Karpas-422 (cell line): Measurements from ENCODE around the gene TBC1D12. TPM values are rescaled to one million over a fixed set of nuclear protein-coding genes. Genes with fewer than 3 reads are reported as not detected.

Source experiments
- DNase-seq: peaks from one replicate; pipeline ENCODE4 v3.0.0-alpha.2; 2015
- H2AFZ ChIP-seq: fragments of 200-600 bp; sonication (generic); 2 replicates; pipeline ENCODE4 v1.6.1; 2014; ENCODE audit warnings: antibody characterized with exemption, low read length, mixed read lengths
- H3K27ac ChIP-seq: fragments of 200-600 bp; sonication (generic); 2 replicates; pipeline ENCODE4 v1.5.1; 2014; ENCODE audit warnings: mild to moderate bottlenecking, low read length, moderate library complexity
- H3K27me3 ChIP-seq: fragments of 200-600 bp; sonication (generic); 2 replicates; pipeline ENCODE4 v1.6.1; 2014; ENCODE audit warnings: low read length, mixed read lengths
- H3K36me3 ChIP-seq: fragments of 200-600 bp; sonication (generic); 2 replicates; pipeline ENCODE4 v1.6.1; 2014; ENCODE audit warnings: low read length, mixed read lengths; ENCODE audit not compliant: insufficient read depth
- H3K4me1 ChIP-seq: fragments of 200-600 bp; sonication (generic); 2 replicates; pipeline ENCODE4 v1.6.1; 2014; ENCODE audit warnings: mild to moderate bottlenecking, low read length, mixed read lengths
- H3K4me2 ChIP-seq: fragments of 200-600 bp; sonication (generic); 2 replicates; pipeline ENCODE4 v1.6.1; 2014; ENCODE audit warnings: low read length, low read depth, mild to moderate bottlenecking; ENCODE audit not compliant: poor library complexity, severe bottlenecking
- H3K4me3 ChIP-seq: fragments of 200-600 bp; sonication (generic); 2 replicates; pipeline ENCODE4 v1.5.1; 2014; ENCODE audit warnings: mild to moderate bottlenecking, antibody characterized with exemption, low read length, mixed read lengths
- H3K79me2 ChIP-seq: fragments of 200-600 bp; sonication (generic); 2 replicates; pipeline ENCODE4 v1.6.1; 2014; ENCODE audit warnings: mild to moderate bottlenecking, low read length, mixed read lengths
- H3K9ac ChIP-seq: fragments of 200-600 bp; sonication (generic); 2 replicates; pipeline ENCODE4 v1.6.0; 2014; ENCODE audit warnings: low read length
- H3K9me2 ChIP-seq: fragments of 200-600 bp; sonication (generic), shearing (Covaris generic); replicated peaks from 2 replicates; pipeline ENCODE4 v1.6.0; 2014; ENCODE audit warnings: mild to moderate bottlenecking, low read length, moderate library complexity; ENCODE audit not compliant: insufficient read depth
- H3K9me3 ChIP-seq: fragments of 300-700, 200-600 bp; sonication (generic); 2 replicates; pipeline ENCODE4 v1.6.1; 2014; ENCODE audit warnings: low read length, mixed read lengths
- H4K20me1 ChIP-seq: fragments of 200-600 bp; sonication (generic); 2 replicates; pipeline ENCODE4 v1.6.1; 2014; ENCODE audit warnings: mild to moderate bottlenecking, antibody characterized with exemption, low read length, low read depth; ENCODE audit not compliant: insufficient read depth
- total RNA-seq: library from RNA; depleted of rRNA; stranded (reverse); fragments of >200 nt; shearing (Covaris generic); gene quantifications from 2 replicates; pipeline ENCODE4 v1.2.3, GENCODE V29; 2014; ENCODE audit warnings: low replicate concordance

Gene TBC1D12
- total RNA-seq, 1 experiment from 2014 or later: not detected

DNA sequence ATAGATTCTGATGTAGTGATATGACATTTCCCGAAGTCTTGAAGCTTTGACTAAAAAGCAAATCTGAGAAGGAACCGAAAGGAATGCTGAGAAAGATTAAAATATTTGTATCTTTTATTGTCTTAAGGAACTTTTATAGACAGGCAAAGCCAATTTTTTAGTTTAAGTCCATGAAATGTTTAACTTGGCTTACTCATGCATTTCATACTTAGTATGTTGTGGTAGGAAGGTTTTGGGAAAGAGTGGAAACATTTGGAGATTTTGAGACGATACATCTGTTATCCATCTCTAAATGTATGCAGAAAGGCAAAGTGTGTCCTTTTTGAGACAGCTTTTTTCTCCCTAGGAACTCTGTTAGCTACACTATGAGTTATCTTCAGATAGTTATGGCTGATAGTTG lies 10.1 kb downstream of the TBC1D12 start:
- Histone ChIP-seq H3K9ac (no peak overlapping the region), H4K20me1 (no peaks in the 10 kb centered on the region), H3K79me2 (no peaks in the 10 kb centered on the region), H3K4me3 (no peak overlapping the region), H3K27me3 (no peaks in the 10 kb centered on the region), H3K9me3 (no peaks in the 10 kb centered on the region), H2AFZ (no peak overlapping the region), H3K4me2 (no peak overlapping the region), H3K36me3 (no peaks in the 10 kb centered on the region), H3K4me1 (no peaks in the 10 kb centered on the region), H3K27ac (no peak overlapping the region), H3K9me2 (no peaks in the 10 kb centered on the region)
- no peak for DNase-seq

DNA sequence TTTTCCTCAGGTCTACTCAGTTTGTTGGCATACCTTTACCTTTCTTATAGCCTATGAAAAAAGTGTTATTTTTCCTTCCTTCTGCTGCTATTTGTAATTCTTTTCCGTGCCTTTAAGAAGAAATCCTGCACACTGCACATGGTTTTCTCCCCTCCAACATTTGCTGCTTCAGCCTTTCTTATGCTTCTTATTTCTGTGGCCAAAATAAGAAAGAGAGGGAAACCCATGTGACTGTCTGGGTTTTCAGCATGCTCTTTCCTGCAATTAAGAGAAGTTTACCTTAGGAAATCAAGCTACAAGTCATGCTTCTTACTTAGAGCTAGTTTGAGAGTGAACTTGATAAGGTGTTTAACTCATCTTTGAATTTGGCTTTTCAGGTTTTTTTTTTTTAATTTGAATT lies 11.0 kb downstream of the TBC1D12 start:
- H3K4me1 ChIP-seq: no peaks in the 10 kb centered on the region
- no peaks in the 10 kb centered on the region for H3K36me3 ChIP-seq
- no peaks in the 10 kb centered on the region for H4K20me1 ChIP-seq
- H3K4me3 ChIP-seq: no peak overlapping the region
- H3K9ac ChIP-seq: no peak overlapping the region
- no peaks in the 10 kb centered on the region for H3K27me3 ChIP-seq
- H2AFZ ChIP-seq: no peak overlapping the region
- no peaks in the 10 kb centered on the region for H3K79me2 ChIP-seq
- H3K27ac ChIP-seq: no peak overlapping the region
- no peaks in the 10 kb centered on the region for H3K9me3 ChIP-seq
- no peak overlapping the region for H3K4me2 ChIP-seq
- no peak for DNase-seq
- H3K9me2 ChIP-seq: no peaks in the 10 kb centered on the region

DNA sequence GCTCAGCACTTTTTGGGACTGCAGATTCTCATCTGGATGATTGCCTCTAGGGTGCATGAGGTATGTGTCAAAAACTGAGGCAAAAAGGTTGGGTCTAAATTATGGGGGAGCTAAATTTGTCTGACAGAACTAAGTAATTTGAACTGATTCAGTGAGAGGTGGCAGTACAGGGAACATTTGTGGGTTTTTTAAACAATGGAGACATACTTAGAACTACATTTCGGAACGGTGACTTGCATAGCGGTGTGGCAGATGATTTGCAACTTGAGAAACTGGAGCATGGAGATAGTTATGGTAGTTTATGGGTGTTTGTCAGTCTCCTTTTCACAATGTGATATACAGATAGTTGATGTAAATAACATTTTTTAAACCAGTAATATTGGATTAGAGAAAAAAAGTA lies 14.6 kb downstream of the TBC1D12 start:
- DNase-seq: no peak
- no peak overlapping the region for H3K27ac ChIP-seq
- no peaks in the 10 kb centered on the region for H3K4me1 ChIP-seq
- no peaks in the 10 kb centered on the region for H3K27me3 ChIP-seq
- H3K9ac ChIP-seq: no peak overlapping the region
- H3K9me3 ChIP-seq: no peaks in the 10 kb centered on the region
- H4K20me1 ChIP-seq: no peaks in the 10 kb centered on the region
- H3K36me3 ChIP-seq: no peaks in the 10 kb centered on the region
- H3K9me2 ChIP-seq: no peaks in the 10 kb centered on the region
- H3K4me2 ChIP-seq: no peak overlapping the region
- no peak overlapping the region for H2AFZ ChIP-seq
- H3K4me3 ChIP-seq: no peak overlapping the region
- no peaks in the 10 kb centered on the region for H3K79me2 ChIP-seq

DNA sequence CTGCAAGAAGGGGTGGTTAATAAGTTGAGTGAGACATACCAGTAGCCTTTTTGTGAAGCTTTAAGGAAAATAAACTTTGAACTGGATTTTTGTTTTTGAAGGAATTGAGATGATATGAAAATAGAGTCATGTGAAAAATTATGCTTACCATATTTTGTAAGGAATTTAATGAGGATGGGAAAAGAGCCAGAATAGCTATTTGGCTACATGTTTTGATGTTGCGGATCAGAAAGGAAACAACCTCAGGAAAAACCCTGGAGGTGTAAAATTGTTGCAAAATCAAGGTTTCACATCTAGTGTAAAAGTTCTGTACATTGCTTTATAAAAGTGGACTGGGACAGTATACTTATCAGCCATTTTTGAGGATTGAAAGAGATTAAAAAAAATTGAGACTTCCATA lies 15.0 kb downstream of the TBC1D12 start:
- DNase-seq: no peak
- H3K9me2 ChIP-seq: no peaks in the 10 kb centered on the region
- H3K4me3 ChIP-seq: no peak overlapping the region
- no peaks in the 10 kb centered on the region for H3K9me3 ChIP-seq
- H3K9ac ChIP-seq: no peak overlapping the region
- no peaks in the 10 kb centered on the region for H3K4me1 ChIP-seq
- H3K27ac ChIP-seq: no peak overlapping the region
- H3K36me3 ChIP-seq: no peaks in the 10 kb centered on the region
- H3K4me2 ChIP-seq: no peak overlapping the region
- no peaks in the 10 kb centered on the region for H3K79me2 ChIP-seq
- no peak overlapping the region for H2AFZ ChIP-seq
- H3K27me3 ChIP-seq: no peaks in the 10 kb centered on the region
- no peaks in the 10 kb centered on the region for H4K20me1 ChIP-seq

DNA sequence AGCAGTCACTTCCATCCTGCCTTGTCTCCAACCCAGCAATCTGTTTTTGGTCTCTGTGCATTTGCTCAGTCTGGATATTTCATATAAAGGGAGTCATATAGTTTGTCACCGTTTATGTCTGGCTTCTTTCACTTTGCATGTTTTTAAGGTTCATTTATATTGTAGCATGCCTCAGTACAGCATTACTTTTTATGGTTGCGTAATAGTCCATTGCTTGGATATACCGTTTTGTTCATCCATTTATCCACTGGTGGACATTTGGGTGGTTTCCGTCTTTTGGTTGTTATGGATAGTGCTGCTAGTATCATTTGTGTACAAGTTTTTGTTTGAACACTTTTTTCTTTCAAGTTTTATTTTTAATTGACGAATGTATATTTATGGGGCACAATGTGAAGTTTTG lies 18.2 kb downstream of the TBC1D12 start:
- no peaks in the 10 kb centered on the region for H3K4me1 ChIP-seq
- no peaks in the 10 kb centered on the region for H3K9me3 ChIP-seq
- no peak overlapping the region for H3K9ac ChIP-seq
- H3K36me3 ChIP-seq: no peaks in the 10 kb centered on the region
- no peak overlapping the region for H2AFZ ChIP-seq
- H3K4me3 ChIP-seq: no peak overlapping the region
- H3K27me3 ChIP-seq: no peaks in the 10 kb centered on the region
- no peak for DNase-seq
- no peaks in the 10 kb centered on the region for H4K20me1 ChIP-seq
- H3K9me2 ChIP-seq: no peaks in the 10 kb centered on the region
- H3K79me2 ChIP-seq: no peaks in the 10 kb centered on the region
- H3K27ac ChIP-seq: no peak overlapping the region
- no peak overlapping the region for H3K4me2 ChIP-seq

DNA sequence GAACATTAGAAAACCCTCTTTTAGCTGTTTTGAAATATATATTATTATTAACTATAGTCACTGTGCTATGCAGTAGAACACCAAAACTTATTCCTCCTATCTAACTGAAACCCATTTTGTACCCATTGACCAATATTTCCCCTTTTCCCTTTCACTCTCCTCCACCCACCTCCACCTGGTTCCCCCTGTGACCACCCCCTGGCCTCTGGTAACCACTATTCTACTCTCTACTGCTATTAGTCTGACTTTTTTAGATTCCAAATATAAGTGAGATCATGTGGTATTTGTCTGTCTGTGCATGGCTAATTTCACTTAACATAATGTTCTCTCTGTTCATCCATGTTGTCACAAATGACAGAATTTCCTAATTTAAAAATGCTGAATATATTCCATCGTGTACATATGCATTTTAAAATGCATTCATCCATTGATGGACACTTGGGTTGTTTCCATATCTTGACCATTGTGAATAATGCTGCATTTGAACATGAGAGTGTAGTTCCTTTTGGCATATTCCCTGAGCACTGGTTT lies 18.7 kb downstream of the TBC1D12 start:
- no peak overlapping the region for H3K4me2 ChIP-seq
- no peaks in the 10 kb centered on the region for H3K79me2 ChIP-seq
- no peaks in the 10 kb centered on the region for H3K36me3 ChIP-seq
- H3K9me2 ChIP-seq: no peaks in the 10 kb centered on the region
- no peaks in the 10 kb centered on the region for H4K20me1 ChIP-seq
- H3K27ac ChIP-seq: no peak overlapping the region
- no peaks in the 10 kb centered on the region for H3K4me1 ChIP-seq
- H2AFZ ChIP-seq: no peak overlapping the region
- H3K4me3 ChIP-seq: no peak overlapping the region
- H3K9me3 ChIP-seq: no peaks in the 10 kb centered on the region
- no peak overlapping the region for H3K9ac ChIP-seq
- H3K27me3 ChIP-seq: no peaks in the 10 kb centered on the region
- DNase-seq: no peak

DNA sequence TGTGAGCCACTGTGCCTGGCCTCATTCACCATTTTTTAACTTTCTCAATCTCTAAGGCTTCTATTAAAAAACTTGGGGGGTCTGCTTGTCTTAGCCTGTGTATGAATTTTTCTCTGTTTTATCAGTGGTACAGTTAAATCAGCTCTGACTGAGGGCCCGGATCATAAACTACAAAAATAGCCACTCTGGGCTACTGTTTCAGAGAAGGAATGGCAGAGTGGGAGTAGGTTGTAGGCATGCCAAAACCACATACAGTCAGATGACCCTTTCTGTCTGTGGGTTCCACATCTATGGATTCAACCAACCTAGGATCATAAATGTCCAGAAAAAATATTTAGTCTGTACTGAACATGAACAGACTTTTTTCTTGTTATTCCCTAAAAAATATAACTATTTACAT lies 21.3 kb downstream of the TBC1D12 start:
- Histone ChIP-seq H4K20me1 (no peaks in the 10 kb centered on the region), H3K9ac (no peak overlapping the region), H3K27me3 (no peaks in the 10 kb centered on the region), H3K9me3 (no peaks in the 10 kb centered on the region), H3K79me2 (no peaks in the 10 kb centered on the region), H3K9me2 (no peaks in the 10 kb centered on the region), H3K4me1 (no peaks in the 10 kb centered on the region), H3K4me2 (no peak overlapping the region), H3K4me3 (no peak overlapping the region), H3K36me3 (no peaks in the 10 kb centered on the region), H2AFZ (no peak overlapping the region), H3K27ac (no peak overlapping the region)
- DNase-seq: no peak

DNA sequence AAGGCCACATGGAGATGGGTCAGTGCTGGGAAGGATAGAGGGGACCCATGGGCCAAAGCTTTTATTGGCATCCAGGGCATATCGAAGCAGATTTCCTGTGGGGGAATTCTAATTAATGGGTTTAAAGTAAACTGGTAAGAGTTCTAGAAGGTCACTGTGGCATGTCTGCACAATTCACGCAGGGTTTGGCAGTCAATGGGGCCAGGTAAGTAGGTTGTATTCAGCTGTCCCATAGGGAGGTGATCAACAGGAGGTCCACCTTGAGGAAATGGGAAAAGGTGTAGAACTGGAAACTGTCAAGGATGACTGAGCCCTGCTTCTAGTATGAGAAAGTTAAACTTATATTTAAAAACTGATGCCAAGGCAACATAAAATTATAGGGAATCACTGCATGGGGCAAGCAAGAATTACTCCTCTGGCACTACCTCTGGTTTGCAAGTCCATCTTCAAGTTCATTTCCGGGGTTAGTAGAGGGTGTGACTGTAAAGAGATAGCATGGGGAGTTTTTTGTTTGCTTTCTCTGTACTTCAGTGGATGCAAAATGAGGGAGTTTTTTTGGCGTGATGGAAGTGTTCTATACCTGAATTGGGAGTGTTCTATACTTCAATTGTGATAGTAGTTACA lies 22.5 kb downstream of the TBC1D12 start:
- no peaks in the 10 kb centered on the region for H3K9me3 ChIP-seq
- H3K4me3 ChIP-seq: no peak overlapping the region
- no peak overlapping the region for H3K4me2 ChIP-seq
- no peak for DNase-seq
- no peaks in the 10 kb centered on the region for H4K20me1 ChIP-seq
- H3K9ac ChIP-seq: no peak overlapping the region
- no peaks in the 10 kb centered on the region for H3K4me1 ChIP-seq
- no peaks in the 10 kb centered on the region for H3K9me2 ChIP-seq
- no peaks in the 10 kb centered on the region for H3K36me3 ChIP-seq
- H3K27me3 ChIP-seq: no peaks in the 10 kb centered on the region
- H3K79me2 ChIP-seq: no peaks in the 10 kb centered on the region
- no peak overlapping the region for H3K27ac ChIP-seq
- no peak overlapping the region for H2AFZ ChIP-seq
